ENCODE measurements around the gene BICDL2.

GRCh38 chr16:3020604-3021448, 15.9 kb downstream of the BICDL2 start:
- TF ChIP-seq CTCF (IDR thresholded peaks at IDR 0.05) (no peak), POLR2A (IDR thresholded peaks at IDR 0.05) (no peak)
